Fibroblast of villous mesenchyme (primary cell): Measurements from ENCODE around the gene MMEL1. TPM values are rescaled to one million over a fixed set of nuclear protein-coding genes. Genes with fewer than 3 reads are reported as not detected.

ENCODE experiments used
- DNase-seq: peaks from one replicate; pipeline ENCODE4 v3.0.0-alpha.2; 2010; ENCODE audit warnings: low read depth
- H3K4me3 ChIP-seq: 2 replicates; pipeline ENCODE4 v1.5.1; 2011; ENCODE audit warnings: low read depth, mild to moderate bottlenecking, low read length
- CTCF ChIP-seq: IDR thresholded peaks from 2 replicates; pipeline ENCODE4 v1.5.1; 2012; ENCODE audit warnings: low read depth, mild to moderate bottlenecking, low read length; ENCODE audit not compliant: insufficient read depth
- total RNA-seq: library from RNA; depleted of rRNA; stranded (reverse); fragments of >200 nt; gene quantifications from 2 replicates; pipeline ENCODE4 v1.2.3, GENCODE V29; 2012

Gene MMEL1
- total RNA-seq, 1 donor = under 0.01 TPM

- H3K4me3 ChIP-seq = peak overlapping the region; percentile 86
- TF ChIP-seq CTCF = no peak
- DNase-seq = no peak
These were observed 10.7 kb upstream of the MMEL1 start for GRCh38 chr1:2643414-2644077.

- peak; percentile 88 for DNase-seq
- TF ChIP-seq CTCF = peak; percentile 8
- peak overlapping the region; percentile 86 for H3K4me3 ChIP-seq
These were observed 10.0 kb upstream of the MMEL1 start for GRCh38 chr1:2642560-2643413.

GRCh38 chr1:2642131-2642559 is 9.3 kb upstream of the MMEL1 start:
- no peak for DNase-seq
- TF ChIP-seq CTCF = no peak
- H3K4me3 ChIP-seq = peak overlapping the region; percentile 86

GRCh38 chr1:2641381-2642130 is 8.7 kb upstream of the MMEL1 start:
- peak overlapping the region; percentile 86 for H3K4me3 ChIP-seq
- TF ChIP-seq CTCF = no peak
- DNase-seq = no peak

GRCh38 chr1:2640626-2641025 is 7.8 kb upstream of the MMEL1 start:
- no peak for DNase-seq
- TF ChIP-seq CTCF = no peak
- H3K4me3 ChIP-seq = no peak overlapping the region

GRCh38 chr1:2639607-2640521 is 7.0 kb upstream of the MMEL1 start:
- no peak for DNase-seq
- TF ChIP-seq CTCF = no peak
- H3K4me3 ChIP-seq = no peak overlapping the region
